ENCODE results near the gene BACE1. TPM values are rescaled to one million over a fixed set of nuclear protein-coding genes. Genes with fewer than 3 reads are reported as not detected.

Gene BACE1
- total and polyA plus RNA-seq, 2 of the 13 experiments (the other 11 are each of a cell fraction or from before 2014, with no cell fraction given) = 7.5 to 17.9 TPM

DNA sequence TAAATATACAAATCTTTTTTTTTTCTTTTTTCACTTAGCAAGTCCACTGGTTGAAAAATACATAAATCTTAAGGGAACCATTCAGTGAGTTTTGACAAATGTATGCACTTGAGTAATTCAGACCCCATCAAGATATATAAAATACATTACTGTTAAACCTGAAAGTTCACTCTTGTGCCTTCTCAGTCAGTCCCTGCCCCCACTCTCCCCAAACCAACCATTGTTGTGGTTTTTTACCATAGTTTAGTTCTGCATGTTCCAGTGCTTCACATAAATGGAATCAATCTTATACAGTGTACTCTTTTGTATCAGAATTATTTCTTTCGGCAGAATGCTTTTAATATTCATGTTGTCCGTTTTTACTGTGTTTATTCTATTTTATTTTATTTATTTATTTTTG is 57.5 kb downstream of the BACE1 start:
- in situ Hi-C loops (cut with HindIII; ENCODE audit: extremely low pct_ligation_motif_present, low pct_unique_long_range_greater_than_20kb) (no loop called here), intact Hi-C loops (cut with micrococcal nuclease; ENCODE audit: unreplicated experiment) (no loop called here)
- TF ChIP-seq IKZF4 (CRISPR knock-in tag; IDR thresholded peaks at IDR 0.05; ENCODE audit: borderline replicate concordance, low read depth, not compliant biosample characterization) (no peak), SMAD9 (CRISPR knock-in tag; IDR thresholded peaks at IDR 0.05) (no peak), BHLHE40 (IDR thresholded peaks at IDR 0.05; ENCODE audit: low read length) (no peak)
- no peak overlapping the region for H3K4me2 ChIP-seq (ENCODE audit: low read depth, low read length)
- H3K27me3 ChIP-seq (ENCODE audit: control insufficient read depth in 1 of 2, insufficient read depth in 2 of 2, low read length in 2 of 2) = no peaks in the 10 kb centered on the region
- H3K36me3 ChIP-seq (replicated peaks in 1 of 2; ENCODE audit: control insufficient read depth in 1 of 2, insufficient read depth in 2 of 2, low read length in 2 of 2) = peaks cover 1 to 3% of the 10 kb centered on the region in 2 experiments; a peak in 3 of 5 replicates
- 95% methylated on average over 2 of the region's 2 CpGs for WGBS (ENCODE audit: low lambda C conversion rate)
- no peaks in the 10 kb centered on the region for H3K79me2 ChIP-seq (ENCODE audit: insufficient read depth, low read length)
- H3K9ac ChIP-seq (ENCODE audit: insufficient read depth, low read depth, low read length) = no peak overlapping the region
- no peaks in the 10 kb centered on the region for H3K4me1 ChIP-seq (ENCODE audit: insufficient read depth, low read length)
- H3K9me3 ChIP-seq (ENCODE audit: low read length) = no peaks in the 10 kb centered on the region
- ChIA-PET CTCF (ENCODE audit: low intra/inter-chr PET ratio, low total read pairs) (no interaction called here), POLR2A (no interaction called here)
- FAIRE-seq (no peak), DNase-seq (ENCODE audit: low spot score) (no peak), ATAC-seq (no peak)
- no peaks in the 10 kb centered on the region for H4K20me1 ChIP-seq (ENCODE audit: insufficient read depth, low read length)
- no TSS peak for BruUV-seq (replicated peaks)
- H3K27ac ChIP-seq (ENCODE audit: extremely low read length, insufficient read depth, low read length) = no peak overlapping the region
- no peak overlapping the region for H2AFZ ChIP-seq (ENCODE audit: low read length)
- H3K4me3 ChIP-seq (replicated peaks in 1 of 3; ENCODE audit: insufficient read depth in 1 of 3, low read depth in 2 of 3, low read length in 3 of 3) = no peak overlapping the region

DNA sequence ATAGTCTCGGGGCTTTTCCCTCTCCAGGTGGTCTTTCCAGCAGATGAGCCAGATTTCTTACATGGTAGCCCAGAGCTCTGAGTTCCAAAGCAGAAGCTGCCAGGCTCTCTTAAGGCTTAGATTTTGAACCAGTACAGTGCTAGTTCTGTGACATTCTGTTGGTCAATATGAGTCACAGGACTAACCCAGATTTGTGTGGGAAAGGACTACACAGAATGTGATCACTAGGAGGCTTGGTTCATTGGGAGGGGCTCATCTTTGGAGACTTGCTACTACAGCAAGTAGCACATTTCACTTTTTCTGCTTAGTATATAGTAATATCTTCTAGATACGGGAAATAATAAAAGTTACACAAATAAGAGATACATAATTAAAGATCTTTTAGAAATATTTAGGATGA is 59.5 kb downstream of the BACE1 start:
- FAIRE-seq (no peak), ATAC-seq (no peak), DNase-seq (ENCODE audit: low spot score) (no peak)
- no peak overlapping the region for H3K9ac ChIP-seq (ENCODE audit: insufficient read depth, low read depth, low read length)
- no TSS peak for BruUV-seq (replicated peaks)
- no peaks in the 10 kb centered on the region for H3K9me3 ChIP-seq (ENCODE audit: low read length)
- in situ Hi-C loops (cut with HindIII; ENCODE audit: extremely low pct_ligation_motif_present, low pct_unique_long_range_greater_than_20kb) = no loop called here
- ChIA-PET CTCF (ENCODE audit: low intra/inter-chr PET ratio, low total read pairs) (no interaction called here), POLR2A (no interaction called here)
- no peaks in the 10 kb centered on the region for H3K4me1 ChIP-seq (ENCODE audit: insufficient read depth, low read length)
- H3K4me2 ChIP-seq (ENCODE audit: low read depth, low read length) = no peak overlapping the region
- no peaks in the 10 kb centered on the region for H3K27me3 ChIP-seq (ENCODE audit: control insufficient read depth in 1 of 2, insufficient read depth in 2 of 2, low read length in 2 of 2)
- H3K79me2 ChIP-seq (ENCODE audit: insufficient read depth, low read length) = no peaks in the 10 kb centered on the region
- H4K20me1 ChIP-seq (ENCODE audit: insufficient read depth, low read length) = no peaks in the 10 kb centered on the region
- 50% methylated on average over 2 of the region's 2 CpGs for WGBS (ENCODE audit: low lambda C conversion rate)
- H3K4me3 ChIP-seq (replicated peaks in 1 of 3; ENCODE audit: insufficient read depth in 1 of 3, low read depth in 2 of 3, low read length in 3 of 3) = no peak overlapping the region
- intact Hi-C loops (cut with micrococcal nuclease; ENCODE audit: unreplicated experiment) = no loop called here
- peaks cover 2 to 3% of the 10 kb centered on the region in 2 experiments; a peak in 3 of 5 replicates for H3K36me3 ChIP-seq (replicated peaks in 1 of 2; ENCODE audit: control insufficient read depth in 1 of 2, insufficient read depth in 2 of 2, low read length in 2 of 2)
- H3K27ac ChIP-seq (ENCODE audit: extremely low read length, insufficient read depth, low read length) = no peak overlapping the region
- H2AFZ ChIP-seq (ENCODE audit: low read length) = no peak overlapping the region
- TF ChIP-seq ZFYVE20 (CRISPR knock-in tag; IDR thresholded peaks at IDR 0.05; ENCODE audit: borderline replicate concordance, low read depth) (no peak), REXO4 (CRISPR knock-in tag; IDR thresholded peaks at IDR 0.05; ENCODE audit: borderline replicate concordance) (no peak), SIN3B (IDR thresholded peaks at IDR 0.05; ENCODE audit: low read length) (no peak), NFE2L2 (IDR thresholded peaks at IDR 0.05; ENCODE audit: low read length) (no peak), ZNF274 (CRISPR knock-in tag; IDR thresholded peaks at IDR 0.05) (no peak), ELF1 (CRISPR knock-in tag; IDR thresholded peaks at IDR 0.05) (no peak), TSC22D2 (CRISPR knock-in tag; IDR thresholded peaks at IDR 0.05; ENCODE audit: borderline replicate concordance) (no peak), JUNB (CRISPR knock-in tag; IDR thresholded peaks at IDR 0.05; ENCODE audit: borderline replicate concordance) (no peak), RXRB (CRISPR knock-in tag; IDR thresholded peaks at IDR 0.05; ENCODE audit: borderline replicate concordance) (no peak), ZMYM3 (CRISPR knock-in tag; IDR thresholded peaks at IDR 0.05) (no peak), MAFG (CRISPR knock-in tag; IDR thresholded peaks at IDR 0.05) (no peak), TGIF2 (CRISPR knock-in tag; IDR thresholded peaks at IDR 0.05) (no peak), CHD4 (IDR thresholded peaks at IDR 0.05; ENCODE audit: borderline replicate concordance, low read length) (no peak), TEAD3 (CRISPR knock-in tag; optimal IDR thresholded peaks at IDR 0.05; ENCODE audit: borderline replicate concordance) (no peak), ZNF713 (CRISPR knock-in tag; IDR thresholded peaks at IDR 0.05) (no peak)
- TF ChIP-seq, protein P1, sequence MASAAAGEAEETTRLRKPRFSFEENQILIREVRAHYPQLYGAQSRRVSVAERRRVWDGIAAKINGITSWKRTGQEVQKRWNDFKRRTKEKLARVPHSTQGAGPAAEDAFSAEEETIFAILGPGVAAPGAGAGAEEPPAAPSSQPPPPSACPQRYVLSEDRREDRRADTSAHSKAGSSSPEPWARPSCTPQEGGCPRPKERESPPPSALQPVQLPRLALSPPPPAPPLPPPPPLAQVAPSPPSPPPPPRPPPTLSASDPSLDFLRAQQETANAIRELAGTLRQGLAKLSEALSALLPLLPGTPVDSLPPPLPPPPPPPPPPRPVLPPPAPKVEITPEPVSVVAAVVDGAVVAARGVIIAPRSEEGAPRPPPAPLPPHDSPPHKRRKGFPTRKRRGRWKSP (CRISPR knock-in tag; IDR thresholded peaks at IDR 0.05) = no peak
- TF ChIP-seq, protein P2, sequence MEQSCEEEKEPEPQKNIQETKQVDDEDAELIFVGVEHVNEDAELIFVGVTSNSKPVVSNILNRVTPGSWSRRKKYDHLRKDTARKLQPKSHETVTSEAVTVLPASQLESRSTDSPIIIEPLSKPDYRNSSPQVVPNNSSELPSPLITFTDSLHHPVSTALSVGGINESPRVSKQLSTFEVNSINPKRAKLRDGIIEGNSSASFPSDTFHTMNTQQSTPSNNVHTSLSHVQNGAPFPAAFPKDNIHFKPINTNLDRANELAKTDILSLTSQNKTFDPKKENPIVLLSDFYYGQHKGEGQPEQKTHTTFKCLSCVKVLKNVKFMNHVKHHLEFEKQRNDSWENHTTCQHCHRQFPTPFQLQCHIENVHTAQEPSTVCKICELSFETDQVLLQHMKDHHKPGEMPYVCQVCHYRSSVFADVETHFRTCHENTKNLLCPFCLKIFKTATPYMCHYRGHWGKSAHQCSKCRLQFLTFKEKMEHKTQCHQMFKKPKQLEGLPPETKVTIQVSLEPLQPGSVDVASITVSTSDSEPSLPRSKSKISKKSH (CRISPR knock-in tag; IDR thresholded peaks at IDR 0.05; ENCODE audit: borderline replicate concordance) = no peak
